AG09309 (cell line): ENCODE measurements around the gene MTCL1.

Source experiments
- DNase-seq: peaks from one replicate; pipeline ENCODE4 v3.0.0-alpha.2; 2010; ENCODE audit warnings: low read depth
- H3K4me3 ChIP-seq: 2 replicates; pipeline ENCODE4 v1.5.1; 2011; ENCODE audit warnings: mild to moderate bottlenecking, low read depth, low read length, moderate library complexity; ENCODE audit not compliant: control insufficient read depth
- CTCF ChIP-seq: IDR thresholded peaks from 2 replicates; pipeline ENCODE4 v1.5.1; 2011; ENCODE audit warnings: mild to moderate bottlenecking, low read depth, low read length, inconsistent platforms; ENCODE audit not compliant: insufficient read depth, control insufficient read depth; ENCODE audit errors: missing control alignments

MTCL1 gene

GRCh38 chr18:8766559-8767293 lies 61.4 kb downstream of the MTCL1 start:
- TF ChIP-seq CTCF: no peak
- no peak for DNase-seq
- H3K4me3 ChIP-seq: no peak overlapping the region

GRCh38 chr18:8767340-8767739 lies 62.0 kb downstream of the MTCL1 start:
- DNase-seq: no peak
- no peak for TF ChIP-seq CTCF
- no peak overlapping the region for H3K4me3 ChIP-seq

- DNase-seq: no peak
- TF ChIP-seq CTCF: no peak
These were observed 64.2 kb downstream of the MTCL1 start for GRCh38 chr18:8769509-8770095.

GRCh38 chr18:8770657-8771056 lies 65.3 kb downstream of the MTCL1 start:
- TF ChIP-seq CTCF: no peak
- no peak for DNase-seq

More at GRCh38 chr18:8769509-8770095, 64.2 kb downstream of the MTCL1 start:
- H3K4me3 ChIP-seq: no peak overlapping the region

GRCh38 chr18:8771930-8772329 lies 66.6 kb downstream of the MTCL1 start:
- DNase-seq: no peak
- no peak overlapping the region for H3K4me3 ChIP-seq
- TF ChIP-seq CTCF: no peak

More at GRCh38 chr18:8770657-8771056, 65.3 kb downstream of the MTCL1 start:
- H3K4me3 ChIP-seq: no peak overlapping the region

- no peak overlapping the region for H3K4me3 ChIP-seq
- no peak for TF ChIP-seq CTCF
- DNase-seq: no peak
These were observed 68.6 kb downstream of the MTCL1 start for GRCh38 chr18:8773980-8774379.
